Astrocyte (in vitro differentiated cells and primary cell): ENCODE measurements around the gene LTBP2.

Experiments used
- EZH2 ChIP-seq: IDR thresholded peaks from 2 replicates; pipeline ENCODE4 v1.6.1; 2012; ENCODE audit warnings: mild to moderate bottlenecking, low read length, inconsistent platforms; ENCODE audit not compliant: insufficient read depth
- TF ChIP-seq, protein P1 (sequence below): IDR thresholded peaks from 2 replicates; pipeline ENCODE4 v1.5.1; 2011; ENCODE audit warnings: low read depth, mild to moderate bottlenecking, inconsistent platforms, low read length, moderate library complexity; ENCODE audit not compliant: insufficient read depth

DNA sequence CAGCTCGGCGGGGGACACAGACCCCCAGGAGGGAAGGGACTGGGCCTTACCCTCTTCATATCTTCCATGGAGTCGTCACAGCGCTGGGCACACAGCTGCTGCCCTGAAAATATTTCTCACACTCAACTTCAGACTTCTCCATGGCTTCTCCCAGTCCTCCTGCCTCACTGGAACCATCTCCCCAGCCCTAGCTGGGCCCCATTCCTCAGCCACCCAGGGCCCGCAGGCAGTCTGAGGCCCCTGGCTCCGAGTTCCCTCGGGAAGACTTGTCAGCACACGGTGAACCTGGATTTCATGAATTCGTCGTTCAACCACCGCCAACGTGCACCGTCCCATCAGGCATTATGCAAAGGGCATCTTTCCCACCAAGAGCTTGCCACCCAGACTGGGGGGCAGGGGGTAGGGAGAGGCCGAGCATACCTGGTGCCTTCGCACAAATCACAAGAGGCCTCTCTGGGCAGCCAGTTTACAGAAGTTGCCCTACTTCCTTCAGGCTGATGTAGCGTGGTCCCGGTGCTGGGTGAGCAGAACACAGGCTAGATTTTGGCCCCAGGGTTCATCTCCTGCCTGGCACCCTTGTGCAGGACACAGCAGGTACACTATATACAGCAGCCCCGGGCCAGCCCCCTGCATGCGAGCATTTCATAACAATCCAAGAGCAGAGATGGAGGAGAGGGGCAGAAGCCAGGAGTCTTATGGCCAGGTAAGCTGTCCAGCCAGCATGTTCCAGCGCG, 44.2 kb downstream of the LTBP2 start:
- TF ChIP-seq EZH2, result no peak
- TF ChIP-seq, protein P1, sequence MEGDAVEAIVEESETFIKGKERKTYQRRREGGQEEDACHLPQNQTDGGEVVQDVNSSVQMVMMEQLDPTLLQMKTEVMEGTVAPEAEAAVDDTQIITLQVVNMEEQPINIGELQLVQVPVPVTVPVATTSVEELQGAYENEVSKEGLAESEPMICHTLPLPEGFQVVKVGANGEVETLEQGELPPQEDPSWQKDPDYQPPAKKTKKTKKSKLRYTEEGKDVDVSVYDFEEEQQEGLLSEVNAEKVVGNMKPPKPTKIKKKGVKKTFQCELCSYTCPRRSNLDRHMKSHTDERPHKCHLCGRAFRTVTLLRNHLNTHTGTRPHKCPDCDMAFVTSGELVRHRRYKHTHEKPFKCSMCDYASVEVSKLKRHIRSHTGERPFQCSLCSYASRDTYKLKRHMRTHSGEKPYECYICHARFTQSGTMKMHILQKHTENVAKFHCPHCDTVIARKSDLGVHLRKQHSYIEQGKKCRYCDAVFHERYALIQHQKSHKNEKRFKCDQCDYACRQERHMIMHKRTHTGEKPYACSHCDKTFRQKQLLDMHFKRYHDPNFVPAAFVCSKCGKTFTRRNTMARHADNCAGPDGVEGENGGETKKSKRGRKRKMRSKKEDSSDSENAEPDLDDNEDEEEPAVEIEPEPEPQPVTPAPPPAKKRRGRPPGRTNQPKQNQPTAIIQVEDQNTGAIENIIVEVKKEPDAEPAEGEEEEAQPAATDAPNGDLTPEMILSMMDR, result no peak
